CD4-positive, alpha-beta T cell (primary cell): Measurements from ENCODE around the gene RGS9. TPM values are rescaled to one million over a fixed set of nuclear protein-coding genes. Genes with fewer than 3 reads are reported as not detected.

ENCODE experiments used
- ATAC-seq: fragments of 200-7000 bp; cut with Tn5 transposase; one replicate; pipeline ENCODE4 v1.10.0; 2022; ENCODE audit warnings: mild to moderate bottlenecking; ENCODE audit not compliant: poor library complexity
- CTCF ChIA-PET: fragments of 350-600 bp; sonication (Branson Sonifier 250); formaldehyde crosslinking; loops from one replicate; lab custom pipeline; 2021; ENCODE audit warnings: antibody characterized with exemption, inconsistent platforms; lab: Charles Lee
- POLR2A ChIA-PET: fragments of 350-600 bp; sonication (Branson Sonifier 250); formaldehyde crosslinking; loops from one replicate; lab custom pipeline; 2021; ENCODE audit warnings: antibody characterized with exemption, inconsistent platforms; lab: Charles Lee
- DNase-seq, 14 experiments: peaks; one replicate each; pipeline ENCODE4 v3.0.0-alpha.2; 2013 to 2020; ENCODE audit warnings: mixed read lengths in 2 of 14
- H3K27ac ChIP-seq, 2 donors: one replicate each; pipeline versions ENCODE4 v1.5.1 to v1.7.0; 2013; ENCODE audit warnings: low read length in 2 of 2, low read depth in 1 of 2, mild to moderate bottlenecking in 1 of 2
- H3K27me3 ChIP-seq, 2 experiments: 1 replicate in 1 of 2; 2 replicates in 1 of 2; pipeline versions ENCODE4 v1.6.1 to v1.7.0; 2013; ENCODE audit warnings: low read length in 2 of 2, control low read depth in 1 of 2, mild to moderate bottlenecking in 1 of 2, moderate library complexity in 1 of 2; ENCODE audit not compliant: insufficient read depth in 2 of 2, control insufficient read depth in 1 of 2
- H3K36me3 ChIP-seq: one replicate; pipeline ENCODE4 v1.6.1; 2013; ENCODE audit warnings: low read length, control low read depth; ENCODE audit not compliant: insufficient read depth
- H3K4me1 ChIP-seq: one replicate; pipeline ENCODE4 v1.6.1; 2013; ENCODE audit warnings: low read length, control low read depth; ENCODE audit not compliant: insufficient read depth
- H3K4me3 ChIP-seq: one replicate; pipeline ENCODE4 v1.5.1; 2013; ENCODE audit warnings: mild to moderate bottlenecking, low read length, moderate library complexity
- H3K9me3 ChIP-seq, 2 experiments: 1 replicate in 1 of 2; 2 replicates in 1 of 2; pipeline versions ENCODE4 v1.6.1 to v1.7.0; 2013; ENCODE audit warnings: low read length in 2 of 2, mild to moderate bottlenecking in 2 of 2, control low read depth in 1 of 2, moderate library complexity in 1 of 2; ENCODE audit not compliant: control insufficient read depth in 1 of 2, insufficient read depth in 1 of 2
- H3K27ac Mint-ChIP-seq: one replicate; pipeline ENCODE4 v1.8.0; 2020; ENCODE audit warnings: mixed read lengths
- H3K27me3 Mint-ChIP-seq: one replicate; pipeline ENCODE4 v1.8.0; 2021; ENCODE audit warnings: mixed read lengths
- H3K36me3 Mint-ChIP-seq: one replicate; pipeline ENCODE4 v1.8.0; 2021; ENCODE audit warnings: low read depth, mixed read lengths
- H3K4me1 Mint-ChIP-seq: one replicate; pipeline ENCODE4 v1.8.0; 2021; ENCODE audit warnings: low read depth, mixed read lengths
- H3K4me3 Mint-ChIP-seq: one replicate; pipeline ENCODE4 v1.8.0; 2020; ENCODE audit warnings: mild to moderate bottlenecking, mixed read lengths
- H3K9me3 Mint-ChIP-seq: one replicate; pipeline ENCODE4 v1.8.0; 2020; ENCODE audit warnings: mixed read lengths
- intact Hi-C, 2 experiments: fragments of 100-400 bp; cut with DNase I in 1 of 2; cut with micrococcal nuclease in 1 of 2; formaldehyde crosslinking; loops; one replicate each; pipeline versions ENCODE4 v1.15.1 to v1.9.0; 2023 to 2025; cut with DNase I, micrococcal nuclease
- total RNA-seq, 174 experiments: library from RNA in 2 of 174; stranded (reverse) in 2 of 174; gene quantifications; one replicate each; pipeline ENCODE4 v1.2.3 and lab custom pipeline; 2021 to 2026
- TF ChIP-seq, protein P1 (sequence below): fragments of 200-600 bp; IDR thresholded peaks from one replicate; pipeline ENCODE4 v1.8.0; 2022; ENCODE audit warnings: antibody characterized with exemption, mild to moderate bottlenecking

RGS9 gene
- total RNA-seq, 2 experiments from 2014 or later: 0.60 to 0.73 TPM

- ATAC-seq: no peak
- Histone ChIP-seq H3K36me3 (no peaks in the 10 kb centered on the region), H3K9me3 (no peaks in the 10 kb centered on the region), H3K4me1 (peaks cover 5% of the 10 kb centered on the region), H3K4me3 (no peak overlapping the region), H3K27me3 (no peaks in the 10 kb centered on the region), H3K27ac (no peak overlapping the region)
- Mint-ChIP-seq H3K4me1 (peaks cover 10% of the 10 kb centered on the region), H3K4me3 (no peak overlapping the region), H3K27me3 (no peaks in the 10 kb centered on the region), H3K36me3 (no peaks in the 10 kb centered on the region), H3K27ac (no peak overlapping the region), H3K9me3 (peaks cover 6% of the 10 kb centered on the region)
- TF ChIP-seq, protein P1, sequence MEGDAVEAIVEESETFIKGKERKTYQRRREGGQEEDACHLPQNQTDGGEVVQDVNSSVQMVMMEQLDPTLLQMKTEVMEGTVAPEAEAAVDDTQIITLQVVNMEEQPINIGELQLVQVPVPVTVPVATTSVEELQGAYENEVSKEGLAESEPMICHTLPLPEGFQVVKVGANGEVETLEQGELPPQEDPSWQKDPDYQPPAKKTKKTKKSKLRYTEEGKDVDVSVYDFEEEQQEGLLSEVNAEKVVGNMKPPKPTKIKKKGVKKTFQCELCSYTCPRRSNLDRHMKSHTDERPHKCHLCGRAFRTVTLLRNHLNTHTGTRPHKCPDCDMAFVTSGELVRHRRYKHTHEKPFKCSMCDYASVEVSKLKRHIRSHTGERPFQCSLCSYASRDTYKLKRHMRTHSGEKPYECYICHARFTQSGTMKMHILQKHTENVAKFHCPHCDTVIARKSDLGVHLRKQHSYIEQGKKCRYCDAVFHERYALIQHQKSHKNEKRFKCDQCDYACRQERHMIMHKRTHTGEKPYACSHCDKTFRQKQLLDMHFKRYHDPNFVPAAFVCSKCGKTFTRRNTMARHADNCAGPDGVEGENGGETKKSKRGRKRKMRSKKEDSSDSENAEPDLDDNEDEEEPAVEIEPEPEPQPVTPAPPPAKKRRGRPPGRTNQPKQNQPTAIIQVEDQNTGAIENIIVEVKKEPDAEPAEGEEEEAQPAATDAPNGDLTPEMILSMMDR: no peak
- intact Hi-C loops: no loop called here
- ChIA-PET POLR2A (no interaction called here), CTCF (no interaction called here)
- no peak for DNase-seq
Measured at GRCh38 chr17:65268832-65269231, 131.7 kb downstream of the RGS9 start.

DNA sequence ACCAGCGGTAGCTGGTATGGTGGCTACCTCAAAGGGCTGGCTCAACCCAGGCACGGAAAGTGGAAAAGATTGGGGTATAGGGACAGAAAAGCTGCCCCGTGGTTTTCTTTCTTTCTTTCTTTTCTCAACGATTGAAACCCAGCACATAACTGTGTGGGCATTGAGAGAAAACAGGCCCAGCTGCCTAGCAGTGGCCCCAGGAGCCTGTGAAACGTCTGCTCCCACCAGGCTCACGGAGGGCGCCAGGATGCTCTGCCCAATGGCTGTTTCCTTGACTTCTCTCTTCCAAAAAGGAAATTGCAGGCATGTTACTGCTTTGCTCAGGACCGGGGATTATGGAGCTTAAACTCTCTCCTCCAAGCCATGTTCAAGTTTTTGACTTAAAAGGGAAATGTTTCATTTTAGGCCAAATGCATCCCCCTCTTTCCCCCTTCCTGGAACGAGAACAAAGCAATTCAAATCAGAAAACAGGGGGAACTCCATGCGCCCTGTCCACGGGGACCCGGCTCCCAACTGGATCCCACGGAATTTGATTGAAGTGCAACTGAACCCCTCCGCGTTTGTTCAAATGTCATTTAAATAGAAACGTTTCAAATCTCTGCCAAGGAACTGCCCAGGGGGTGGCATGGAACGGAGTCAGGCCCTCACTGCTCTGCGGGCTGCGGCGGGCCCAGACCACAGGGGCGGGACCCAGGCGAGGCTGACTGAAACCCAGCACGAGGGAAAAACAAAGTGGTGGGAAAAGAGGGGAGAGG, 133.5 kb downstream of the RGS9 start:
- DNase-seq: no peak
- peaks cover 6% of the 10 kb centered on the region for H3K9me3 Mint-ChIP-seq
- H3K27ac Mint-ChIP-seq: no peak overlapping the region
- intact Hi-C loops: no loop called here
- ATAC-seq: no peak
- TF ChIP-seq, protein P1: no peak
- no peak overlapping the region for H3K27ac ChIP-seq
- ChIA-PET POLR2A (no interaction called here), CTCF (no interaction called here)
- H3K27me3 Mint-ChIP-seq: no peaks in the 10 kb centered on the region
- no peaks in the 10 kb centered on the region for H3K36me3 Mint-ChIP-seq
- peaks cover 2% of the 10 kb centered on the region for H3K4me1 Mint-ChIP-seq
- no peak overlapping the region for H3K4me3 Mint-ChIP-seq
- H3K9me3 ChIP-seq: no peaks in the 10 kb centered on the region
- H3K36me3 ChIP-seq: no peaks in the 10 kb centered on the region
- H3K4me3 ChIP-seq: no peak overlapping the region
- peaks cover 2% of the 10 kb centered on the region for H3K4me1 ChIP-seq
- no peaks in the 10 kb centered on the region for H3K27me3 ChIP-seq

GRCh38 chr17:65271296-65271695, 134.1 kb downstream of the RGS9 start:
- TF ChIP-seq, protein P1: no peak
- ATAC-seq (no peak), DNase-seq (no peak)
- no peaks in the 10 kb centered on the region for H3K27me3 Mint-ChIP-seq
- Histone ChIP-seq H3K4me3 (no peak overlapping the region), H3K9me3 (no peaks in the 10 kb centered on the region), H3K27ac (no peak overlapping the region), H3K4me1 (no peaks in the 10 kb centered on the region), H3K36me3 (no peaks in the 10 kb centered on the region), H3K27me3 (no peaks in the 10 kb centered on the region)
- no peak overlapping the region for H3K4me3 Mint-ChIP-seq
- H3K4me1 Mint-ChIP-seq: no peaks in the 10 kb centered on the region
- no peak overlapping the region for H3K27ac Mint-ChIP-seq
- ChIA-PET CTCF (no interaction called here), POLR2A (no interaction called here)
- intact Hi-C loops: no loop called here
- peaks cover 6% of the 10 kb centered on the region for H3K9me3 Mint-ChIP-seq
- no peaks in the 10 kb centered on the region for H3K36me3 Mint-ChIP-seq

Other genes with a start within 250 kb of the RGS9 start
- gene LRRC37A3, start 217.9 kb upstream of the RGS9 start, total RNA-seq: 1 to 10 TPM; 7.6 to 8.0 TPM
- gene GNA13, start 80.6 kb upstream of the RGS9 start, total RNA-seq: 100 to 1,000 TPM; 128 to 131 TPM